SK-N-SH treated with all-trans-retinoic acid at 6 μM for 48 hours (cell line): Measurements from ENCODE around the gene ATG13.

Experiments used
- ATAC-seq: fragments of 200-7000 bp; cut with Tn5 transposase; 3 replicates; pipeline ENCODE4 v1.9.1; 2020; ENCODE audit warnings: mild to moderate bottlenecking, moderate library complexity
- BACH2 ChIP-seq: fragments of 250-450 bp; sonication (Bioruptor Pico); IDR thresholded peaks from 2 replicates; pipeline ENCODE4 v1.9.0; 2021; ENCODE audit warnings: mild to moderate bottlenecking, borderline replicate concordance
- ESRRG ChIP-seq: fragments of 250-450 bp; sonication (Bioruptor Pico); IDR thresholded peaks from 2 replicates; pipeline ENCODE4 v1.6.1; 2021; ENCODE audit warnings: mild to moderate bottlenecking
- GLIS3 ChIP-seq: fragments of 250-450 bp; sonication (Bioruptor Pico); IDR thresholded peaks from 2 replicates; pipeline ENCODE4 v1.5.0; 2020; ENCODE audit warnings: mild to moderate bottlenecking, moderate library complexity
- ISL1 ChIP-seq: fragments of 250-450 bp; sonication (Bioruptor Pico); IDR thresholded peaks from 2 replicates; pipeline ENCODE4 v2.1.2; 2022; ENCODE audit warnings: mild to moderate bottlenecking, moderate library complexity
- OSR1 ChIP-seq: fragments of 250-450 bp; sonication (Bioruptor Pico); IDR thresholded peaks from 2 replicates; pipeline ENCODE4 v1.8.0; 2022; ENCODE audit warnings: moderate library complexity, mild to moderate bottlenecking, inconsistent platforms
- PPARA ChIP-seq: fragments of 250-450 bp; sonication (Bioruptor Pico); IDR thresholded peaks from 2 replicates; pipeline ENCODE4 v1.5.0; 2020; ENCODE audit warnings: mild to moderate bottlenecking, borderline replicate concordance
- SNAI2 ChIP-seq: fragments of 250-450 bp; sonication (Bioruptor Pico); IDR thresholded peaks from 2 replicates; pipeline ENCODE4 v1.5.0; 2020; ENCODE audit warnings: mild to moderate bottlenecking, moderate library complexity
- TCF4 ChIP-seq: fragments of 250-450 bp; sonication (Bioruptor Pico); IDR thresholded peaks from 2 replicates; pipeline ENCODE4 v1.8.0; 2021; ENCODE audit warnings: mild to moderate bottlenecking, moderate library complexity, borderline replicate concordance
- TOX ChIP-seq: fragments of 250-450 bp; sonication (Bioruptor Pico); IDR thresholded peaks from 2 replicates; pipeline ENCODE4 v1.8.0; 2021; ENCODE audit warnings: mild to moderate bottlenecking, moderate library complexity, borderline replicate concordance
- ZC3H10 ChIP-seq: fragments of 250-450 bp; sonication (Bioruptor Pico); IDR thresholded peaks from 2 replicates; pipeline ENCODE4 v1.5.1; 2021; ENCODE audit warnings: mild to moderate bottlenecking, moderate library complexity
- ZFP3 ChIP-seq: fragments of 250-450 bp; sonication (Bioruptor Pico); IDR thresholded peaks from 2 replicates; pipeline ENCODE4 v1.5.0; 2020; ENCODE audit warnings: mild to moderate bottlenecking, moderate library complexity
- ZFP30 ChIP-seq: fragments of 450-650 bp; formaldehyde crosslinking; IDR thresholded peaks from 2 replicates; pipeline ENCODE4 v1.5.0; 2022; ENCODE audit warnings: mild to moderate bottlenecking, moderate library complexity
- ZNF565 ChIP-seq: fragments of 450-650 bp; formaldehyde crosslinking; conservative IDR thresholded peaks from 2 replicates; pipeline ENCODE4 v1.5.0; 2020; ENCODE audit warnings: low read depth, mild to moderate bottlenecking, moderate library complexity
- ZNF70 ChIP-seq: fragments of 450-650 bp; formaldehyde crosslinking; IDR thresholded peaks from 2 replicates; pipeline ENCODE4 v1.5.0; 2020; ENCODE audit warnings: mild to moderate bottlenecking, moderate library complexity
- ZNF8 ChIP-seq: fragments of 450-650 bp; formaldehyde crosslinking; IDR thresholded peaks from 2 replicates; pipeline ENCODE4 v1.5.0; 2020; ENCODE audit warnings: mild to moderate bottlenecking, moderate library complexity
- TF ChIP-seq, protein P1 (sequence below): fragments of 250-450 bp; sonication (Bioruptor Pico); IDR thresholded peaks from 2 replicates; pipeline ENCODE4 v1.8.0; 2020; ENCODE audit warnings: mild to moderate bottlenecking, moderate library complexity, borderline replicate concordance
- TF ChIP-seq, protein P2 (sequence below): fragments of 250-450 bp; sonication (Bioruptor Pico); IDR thresholded peaks from 2 replicates; pipeline ENCODE4 v1.5.1; 2021; ENCODE audit warnings: mild to moderate bottlenecking, moderate library complexity
- TF ChIP-seq, protein P3 (sequence below): fragments of 250-450 bp; sonication (Bioruptor Pico); IDR thresholded peaks from 2 replicates; pipeline ENCODE4 v1.5.1; 2020; ENCODE audit warnings: low read depth, mild to moderate bottlenecking, moderate library complexity
- TF ChIP-seq, protein P4 (sequence below): fragments of 250-450 bp; sonication (Bioruptor Pico); IDR thresholded peaks from 2 replicates; pipeline ENCODE4 v1.8.0; 2021; ENCODE audit warnings: low read depth, mild to moderate bottlenecking, moderate library complexity, borderline replicate concordance
- TF ChIP-seq, protein P5 (sequence below): fragments of 250-450 bp; sonication (Bioruptor Pico); IDR thresholded peaks from 2 replicates; pipeline ENCODE4 v1.5.0; 2020; ENCODE audit warnings: mild to moderate bottlenecking, moderate library complexity

The ATG13 gene

DNA sequence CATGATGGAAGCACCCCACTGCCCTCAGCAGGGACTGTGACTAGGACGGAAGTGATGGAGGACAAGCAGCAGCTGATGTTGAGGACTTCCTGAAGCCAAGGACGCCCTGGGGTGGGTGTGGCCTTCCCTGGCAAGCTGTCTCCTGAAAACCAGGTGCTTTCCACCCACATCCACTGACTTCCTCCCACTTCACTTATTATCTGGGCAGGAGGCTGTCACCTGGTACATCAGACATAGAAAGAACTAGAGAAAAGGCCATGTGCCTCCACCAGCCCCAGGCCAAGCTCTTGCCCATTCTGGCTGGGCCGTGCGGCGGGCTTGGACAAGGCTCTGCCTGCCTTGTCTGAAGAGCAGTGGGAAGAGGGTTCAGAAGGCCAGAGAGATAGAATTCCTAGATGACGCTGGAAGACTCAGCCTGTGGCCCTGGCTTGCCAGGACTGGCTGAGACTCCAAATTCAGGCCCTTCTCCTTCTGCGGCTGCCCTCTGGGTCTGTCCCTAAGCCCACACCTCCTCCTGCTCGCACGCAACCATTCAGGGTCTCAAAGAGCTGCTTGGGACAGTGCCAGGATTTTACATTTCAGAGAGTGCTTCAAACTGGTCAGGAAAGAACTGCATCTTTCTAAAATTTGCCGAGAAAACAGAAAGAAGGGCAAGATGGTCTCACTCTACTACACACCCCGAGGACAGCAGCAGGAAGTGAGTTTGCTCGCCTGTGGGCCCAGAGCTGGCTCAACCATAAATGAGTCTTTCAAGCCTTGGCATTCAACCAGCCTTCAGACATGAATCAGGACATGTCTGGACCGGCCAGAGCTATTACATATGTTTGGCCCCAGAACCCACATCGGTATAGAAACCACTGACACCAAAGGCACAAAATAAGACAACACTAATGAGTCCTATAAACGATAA lies 69.8 kb downstream of the ATG13 start:
- TF ChIP-seq, protein P1, sequence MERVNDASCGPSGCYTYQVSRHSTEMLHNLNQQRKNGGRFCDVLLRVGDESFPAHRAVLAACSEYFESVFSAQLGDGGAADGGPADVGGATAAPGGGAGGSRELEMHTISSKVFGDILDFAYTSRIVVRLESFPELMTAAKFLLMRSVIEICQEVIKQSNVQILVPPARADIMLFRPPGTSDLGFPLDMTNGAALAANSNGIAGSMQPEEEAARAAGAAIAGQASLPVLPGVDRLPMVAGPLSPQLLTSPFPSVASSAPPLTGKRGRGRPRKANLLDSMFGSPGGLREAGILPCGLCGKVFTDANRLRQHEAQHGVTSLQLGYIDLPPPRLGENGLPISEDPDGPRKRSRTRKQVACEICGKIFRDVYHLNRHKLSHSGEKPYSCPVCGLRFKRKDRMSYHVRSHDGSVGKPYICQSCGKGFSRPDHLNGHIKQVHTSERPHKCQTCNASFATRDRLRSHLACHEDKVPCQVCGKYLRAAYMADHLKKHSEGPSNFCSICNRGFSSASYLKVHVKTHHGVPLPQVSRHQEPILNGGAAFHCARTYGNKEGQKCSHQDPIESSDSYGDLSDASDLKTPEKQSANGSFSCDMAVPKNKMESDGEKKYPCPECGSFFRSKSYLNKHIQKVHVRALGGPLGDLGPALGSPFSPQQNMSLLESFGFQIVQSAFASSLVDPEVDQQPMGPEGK (CRISPR knock-in tag): no peak
- TF ChIP-seq ZNF8 (CRISPR knock-in tag): no peak
- no peak for TF ChIP-seq ZFP3 (CRISPR knock-in tag)
- TF ChIP-seq TOX: no peak
- peak; percentile 24; the same call in 1 of the 3 replicates for ATAC-seq

DNA sequence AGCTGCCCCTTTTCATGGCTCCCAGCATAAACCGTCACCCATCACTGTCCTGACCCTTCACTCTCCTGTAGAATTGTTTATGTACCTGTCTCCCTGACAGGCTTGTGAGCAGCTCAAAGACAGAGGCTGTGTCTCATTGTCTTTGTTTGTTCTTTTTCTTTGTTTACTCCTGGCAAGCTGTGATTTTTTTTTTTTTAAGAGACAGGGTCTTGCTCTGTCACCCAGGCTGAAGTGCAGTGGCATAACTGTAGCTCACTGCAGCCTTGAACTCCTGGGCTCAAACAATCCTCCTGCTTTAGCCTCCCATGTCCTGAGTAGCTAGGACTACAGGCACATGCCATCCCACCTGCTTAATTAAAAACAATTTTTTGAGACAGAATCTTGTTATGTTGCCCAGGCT lies 73.3 kb downstream of the ATG13 start:
- ATAC-seq: no peak
- TF ChIP-seq ZC3H10: no peak
- TF ChIP-seq TCF4 (CRISPR knock-in tag): no peak
- TF ChIP-seq, protein P2, sequence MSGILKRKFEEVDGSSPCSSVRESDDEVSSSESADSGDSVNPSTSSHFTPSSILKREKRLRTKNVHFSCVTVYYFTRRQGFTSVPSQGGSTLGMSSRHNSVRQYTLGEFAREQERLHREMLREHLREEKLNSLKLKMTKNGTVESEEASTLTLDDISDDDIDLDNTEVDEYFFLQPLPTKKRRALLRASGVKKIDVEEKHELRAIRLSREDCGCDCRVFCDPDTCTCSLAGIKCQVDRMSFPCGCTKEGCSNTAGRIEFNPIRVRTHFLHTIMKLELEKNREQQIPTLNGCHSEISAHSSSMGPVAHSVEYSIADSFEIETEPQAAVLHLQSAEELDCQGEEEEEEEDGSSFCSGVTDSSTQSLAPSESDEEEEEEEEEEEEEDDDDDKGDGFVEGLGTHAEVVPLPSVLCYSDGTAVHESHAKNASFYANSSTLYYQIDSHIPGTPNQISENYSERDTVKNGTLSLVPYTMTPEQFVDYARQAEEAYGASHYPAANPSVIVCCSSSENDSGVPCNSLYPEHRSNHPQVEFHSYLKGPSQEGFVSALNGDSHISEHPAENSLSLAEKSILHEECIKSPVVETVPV (CRISPR knock-in tag): no peak
- TF ChIP-seq GLIS3 (CRISPR knock-in tag): no peak
- TF ChIP-seq, protein P3, sequence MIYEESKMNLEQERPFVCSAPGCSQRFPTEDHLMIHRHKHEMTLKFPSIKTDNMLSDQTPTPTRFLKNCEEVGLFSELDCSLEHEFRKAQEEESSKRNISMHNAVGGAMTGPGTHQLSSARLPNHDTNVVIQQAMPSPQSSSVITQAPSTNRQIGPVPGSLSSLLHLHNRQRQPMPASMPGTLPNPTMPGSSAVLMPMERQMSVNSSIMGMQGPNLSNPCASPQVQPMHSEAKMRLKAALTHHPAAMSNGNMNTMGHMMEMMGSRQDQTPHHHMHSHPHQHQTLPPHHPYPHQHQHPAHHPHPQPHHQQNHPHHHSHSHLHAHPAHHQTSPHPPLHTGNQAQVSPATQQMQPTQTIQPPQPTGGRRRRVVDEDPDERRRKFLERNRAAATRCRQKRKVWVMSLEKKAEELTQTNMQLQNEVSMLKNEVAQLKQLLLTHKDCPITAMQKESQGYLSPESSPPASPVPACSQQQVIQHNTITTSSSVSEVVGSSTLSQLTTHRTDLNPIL (CRISPR knock-in tag): no peak
- TF ChIP-seq ZNF565 (CRISPR knock-in tag): no peak
- TF ChIP-seq BACH2 (CRISPR knock-in tag): no peak
- no peak for TF ChIP-seq ISL1 (CRISPR knock-in tag)
- TF ChIP-seq, protein P4, sequence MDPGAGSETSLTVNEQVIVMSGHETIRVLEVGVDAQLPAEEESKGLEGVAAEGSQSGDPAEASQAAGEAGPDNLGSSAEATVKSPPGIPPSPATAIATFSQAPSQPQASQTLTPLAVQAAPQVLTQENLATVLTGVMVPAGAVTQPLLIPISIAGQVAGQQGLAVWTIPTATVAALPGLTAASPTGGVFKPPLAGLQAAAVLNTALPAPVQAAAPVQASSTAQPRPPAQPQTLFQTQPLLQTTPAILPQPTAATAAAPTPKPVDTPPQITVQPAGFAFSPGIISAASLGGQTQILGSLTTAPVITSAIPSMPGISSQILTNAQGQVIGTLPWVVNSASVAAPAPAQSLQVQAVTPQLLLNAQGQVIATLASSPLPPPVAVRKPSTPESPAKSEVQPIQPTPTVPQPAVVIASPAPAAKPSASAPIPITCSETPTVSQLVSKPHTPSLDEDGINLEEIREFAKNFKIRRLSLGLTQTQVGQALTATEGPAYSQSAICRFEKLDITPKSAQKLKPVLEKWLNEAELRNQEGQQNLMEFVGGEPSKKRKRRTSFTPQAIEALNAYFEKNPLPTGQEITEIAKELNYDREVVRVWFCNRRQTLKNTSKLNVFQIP: no peak
- TF ChIP-seq PPARA: no peak
- no peak for TF ChIP-seq ZFP30 (CRISPR knock-in tag)
- TF ChIP-seq, protein P5, sequence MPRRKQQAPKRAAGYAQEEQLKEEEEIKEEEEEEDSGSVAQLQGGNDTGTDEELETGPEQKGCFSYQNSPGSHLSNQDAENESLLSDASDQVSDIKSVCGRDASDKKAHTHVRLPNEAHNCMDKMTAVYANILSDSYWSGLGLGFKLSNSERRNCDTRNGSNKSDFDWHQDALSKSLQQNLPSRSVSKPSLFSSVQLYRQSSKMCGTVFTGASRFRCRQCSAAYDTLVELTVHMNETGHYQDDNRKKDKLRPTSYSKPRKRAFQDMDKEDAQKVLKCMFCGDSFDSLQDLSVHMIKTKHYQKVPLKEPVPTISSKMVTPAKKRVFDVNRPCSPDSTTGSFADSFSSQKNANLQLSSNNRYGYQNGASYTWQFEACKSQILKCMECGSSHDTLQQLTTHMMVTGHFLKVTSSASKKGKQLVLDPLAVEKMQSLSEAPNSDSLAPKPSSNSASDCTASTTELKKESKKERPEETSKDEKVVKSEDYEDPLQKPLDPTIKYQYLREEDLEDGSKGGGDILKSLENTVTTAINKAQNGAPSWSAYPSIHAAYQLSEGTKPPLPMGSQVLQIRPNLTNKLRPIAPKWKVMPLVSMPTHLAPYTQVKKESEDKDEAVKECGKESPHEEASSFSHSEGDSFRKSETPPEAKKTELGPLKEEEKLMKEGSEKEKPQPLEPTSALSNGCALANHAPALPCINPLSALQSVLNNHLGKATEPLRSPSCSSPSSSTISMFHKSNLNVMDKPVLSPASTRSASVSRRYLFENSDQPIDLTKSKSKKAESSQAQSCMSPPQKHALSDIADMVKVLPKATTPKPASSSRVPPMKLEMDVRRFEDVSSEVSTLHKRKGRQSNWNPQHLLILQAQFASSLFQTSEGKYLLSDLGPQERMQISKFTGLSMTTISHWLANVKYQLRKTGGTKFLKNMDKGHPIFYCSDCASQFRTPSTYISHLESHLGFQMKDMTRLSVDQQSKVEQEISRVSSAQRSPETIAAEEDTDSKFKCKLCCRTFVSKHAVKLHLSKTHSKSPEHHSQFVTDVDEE (CRISPR knock-in tag): no peak

DNA sequence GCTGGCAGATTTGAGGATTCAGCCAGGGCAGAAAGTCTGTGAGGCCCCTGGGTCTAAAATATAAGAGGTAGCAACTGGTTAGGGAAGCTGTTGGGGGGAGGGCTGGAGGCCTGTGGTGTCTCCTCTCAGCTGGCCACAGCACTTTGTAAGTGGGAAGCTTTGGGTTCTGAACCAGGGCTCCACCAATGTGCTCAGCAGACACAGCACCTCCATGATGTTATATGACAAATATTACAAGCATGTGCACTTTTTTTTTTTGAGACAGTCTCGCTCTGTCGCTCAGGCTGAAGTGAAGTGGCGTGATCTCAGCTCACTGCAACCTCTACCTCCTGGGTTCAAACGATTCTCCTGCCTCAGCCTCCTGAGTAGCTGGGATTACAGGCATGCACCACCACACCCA lies 75.1 kb downstream of the ATG13 start:
- TF ChIP-seq ZNF565 (CRISPR knock-in tag) (no peak), ESRRG (CRISPR knock-in tag) (no peak), ZFP30 (CRISPR knock-in tag) (no peak), GLIS3 (CRISPR knock-in tag) (no peak), OSR1 (CRISPR knock-in tag) (no peak), SNAI2 (CRISPR knock-in tag) (no peak), BACH2 (CRISPR knock-in tag) (no peak), ZNF8 (CRISPR knock-in tag) (no peak), ZC3H10 (no peak), TOX (no peak), ZNF70 (no peak), TCF4 (CRISPR knock-in tag) (no peak)
- TF ChIP-seq, protein P5 (CRISPR knock-in tag): no peak
- TF ChIP-seq, protein P4: no peak
- TF ChIP-seq, protein P2 (CRISPR knock-in tag): no peak
- no peak; the same call in 2 of the 3 replicates for ATAC-seq
